ENCODE data around the gene CDK10.

- TF ChIP-seq CTCF (IDR thresholded peaks at IDR 0.05; ENCODE audit: low read depth, low read length) (no peak), EZH2phosphoT487 (IDR thresholded peaks at IDR 0.05; ENCODE audit: low read depth) (no peak)
Measured at GRCh38 chr16:89732142-89732917, 45.8 kb downstream of the CDK10 start.

All from OCI-LY3 (cell line).